IMR-90 (cell line): ENCODE measurements around the gene TLNRD1. TPM values are rescaled to one million over a fixed set of nuclear protein-coding genes. Genes with fewer than 3 reads are reported as not detected.

Experiments used
- ATAC-seq: fragments of 200-7000 bp; cut with Tn5 transposase; 2 replicates; pipeline ENCODE4 v1.9.1; 2020; ENCODE audit warnings: low read depth, mild to moderate bottlenecking, moderate library complexity
- Bru-seq: library from RNA; stranded (reverse); fragments of 400-500 nt; gene quantifications from one replicate; lab custom pipeline; 2021; lab: Mats Ljungman, UMichigan
- BruChase-seq, 2 experiments: library from RNA; stranded (reverse); fragments of 400-500 nt; gene quantifications; one replicate each; lab custom pipeline; 2021; lab: Mats Ljungman, UMichigan
- BruUV-seq: library from RNA; stranded (reverse); fragments of 400-500 nt; replicated peaks from 2 replicates; lab custom pipeline; 2021; lab: Mats Ljungman, UMichigan
- CTCF ChIA-PET: fragments of 300-600 bp; formaldehyde crosslinking; extraction: SDS; loops from one replicate; lab custom pipeline; 2021; ENCODE audit warnings: antibody characterized with exemption; lab: Yijun Ruan, JAX
- POLR2A ChIA-PET: fragments of 300-600 bp; sonication (Branson Sonifier 250); formaldehyde crosslinking; loops from one replicate; lab custom pipeline; 2022; ENCODE audit warnings: antibody characterized with exemption; ENCODE audit not compliant: unreplicated experiment; lab: Charles Lee
- DNase-seq: peaks from one replicate; pipeline ENCODE4 v3.0.0; 2013
- H2AFZ ChIP-seq: replicated peaks from 2 replicates; pipeline ENCODE3; 2013; ENCODE audit warnings: low read length, mild to moderate bottlenecking; ENCODE audit not compliant: poor library complexity
- H2AK5ac ChIP-seq: 2 replicates; pipeline ENCODE4 v1.6.1; 2013; ENCODE audit warnings: low read depth, low read length, inconsistent platforms
- H2AK9ac ChIP-seq: replicated peaks from 2 replicates; pipeline ENCODE3; 2013; ENCODE audit warnings: mild to moderate bottlenecking, low read depth, low read length, moderate library complexity; ENCODE audit not compliant: poor library complexity
- H2BK120ac ChIP-seq: 2 replicates; pipeline ENCODE4 v1.6.1; 2013; ENCODE audit warnings: low read depth, low read length, inconsistent platforms
- H2BK15ac ChIP-seq: 3 replicates; pipeline ENCODE4 v1.6.1; 2013; ENCODE audit warnings: low read depth, low read length, inconsistent platforms
- H2BK20ac ChIP-seq: 2 replicates; pipeline ENCODE4 v1.6.1; 2013; ENCODE audit warnings: low read depth, mild to moderate bottlenecking, inconsistent platforms, low read length, moderate library complexity
- H2BK5ac ChIP-seq: 2 replicates; pipeline ENCODE4 v1.6.1; 2013; ENCODE audit warnings: mild to moderate bottlenecking, low read depth, low read length, inconsistent platforms; ENCODE audit not compliant: poor library complexity, severe bottlenecking
- H3K14ac ChIP-seq: replicated peaks from 2 replicates; pipeline ENCODE4 v1.6.1; 2013; ENCODE audit warnings: low read depth, low read length, inconsistent platforms
- H3K18ac ChIP-seq: 2 replicates; pipeline ENCODE4 v1.6.1; 2013; ENCODE audit warnings: low read depth, low read length, control low read depth
- H3K23ac ChIP-seq: 2 replicates; pipeline ENCODE4 v1.6.1; 2013; ENCODE audit warnings: low read depth, low read length, inconsistent platforms
- H3K27ac ChIP-seq: 2 replicates; pipeline ENCODE4 v1.5.1; 2013; ENCODE audit warnings: mild to moderate bottlenecking, control low read depth, low read length; ENCODE audit not compliant: insufficient read depth
- H3K27me3 ChIP-seq: 2 replicates; pipeline ENCODE4 v1.6.1; 2013; ENCODE audit warnings: low read length; ENCODE audit not compliant: control insufficient read depth, insufficient read depth
- H3K36me3 ChIP-seq: 2 replicates; pipeline ENCODE4 v1.6.1; 2013; ENCODE audit warnings: low read length, mixed read lengths; ENCODE audit not compliant: control insufficient read depth, insufficient read depth
- H3K4ac ChIP-seq: 2 replicates; pipeline ENCODE4 v1.6.1; 2013; ENCODE audit warnings: low read depth, low read length, inconsistent platforms
- H3K4me1 ChIP-seq: 2 replicates; pipeline ENCODE4 v1.6.1; 2013; ENCODE audit warnings: low read length, mixed read lengths; ENCODE audit not compliant: control insufficient read depth, insufficient read depth
- H3K4me2 ChIP-seq: 2 replicates; pipeline ENCODE4 v1.6.1; 2013; ENCODE audit warnings: low read depth, mild to moderate bottlenecking, control low read depth, low read length, moderate library complexity
- H3K4me3 ChIP-seq: 2 replicates; pipeline ENCODE4 v1.5.1; 2013; ENCODE audit warnings: low read depth, mild to moderate bottlenecking, control low read depth, low read length, moderate library complexity; ENCODE audit not compliant: insufficient read depth
- H3K56ac ChIP-seq: 2 replicates; pipeline ENCODE4 v1.6.1; 2013; ENCODE audit warnings: low read length, inconsistent platforms; ENCODE audit not compliant: insufficient read depth; ENCODE audit errors: extremely low read depth
- H3K79me1 ChIP-seq, 2 experiments: 2 replicates each; pipeline ENCODE4 v1.6.1; 2013; ENCODE audit warnings: low read length in 2 of 2, inconsistent platforms in 1 of 2, low read depth in 1 of 2
- H3K9ac ChIP-seq: 2 replicates; pipeline ENCODE4 v1.6.1; 2013; ENCODE audit warnings: low read depth, low read length, control low read depth
- H3K9me1 ChIP-seq: 2 replicates; pipeline ENCODE4 v1.6.1; 2013; ENCODE audit warnings: low read length, inconsistent platforms; ENCODE audit not compliant: insufficient read depth
- H3K9me3 ChIP-seq: 2 replicates; pipeline ENCODE4 v1.6.1; 2013; ENCODE audit warnings: low read length; ENCODE audit not compliant: control insufficient read depth, insufficient read depth
- H4K20me1 ChIP-seq: 2 replicates; pipeline ENCODE4 v1.6.1; 2013; ENCODE audit warnings: low read length, inconsistent platforms; ENCODE audit not compliant: insufficient read depth
- H4K5ac ChIP-seq: 2 replicates; pipeline ENCODE4 v1.6.1; 2013; ENCODE audit warnings: mild to moderate bottlenecking, low read depth, low read length, control low read depth
- H4K8ac ChIP-seq, 2 experiments: 2 replicates each; pipeline ENCODE4 v1.6.1; 2013; ENCODE audit warnings: low read depth in 2 of 2, low read length in 2 of 2, control low read depth in 1 of 2, inconsistent platforms in 1 of 2
- H4K91ac ChIP-seq: 2 replicates; pipeline ENCODE4 v1.6.1; 2013; ENCODE audit warnings: low read depth, low read length, inconsistent platforms; ENCODE audit not compliant: insufficient read depth
- BHLHE40 ChIP-seq: fragments of 150-350 bp; IDR thresholded peaks from 2 replicates; pipeline ENCODE4 v1.6.1; 2016; ENCODE audit warnings: mild to moderate bottlenecking, low read depth, low read length
- CHD1 ChIP-seq: IDR thresholded peaks from 2 replicates; pipeline ENCODE4 v1.6.1; 2012; ENCODE audit warnings: low read depth, low read length, improper control_type of control experiment
- ELK1 ChIP-seq: fragments of 150-350 bp; IDR thresholded peaks from 2 replicates; pipeline ENCODE4 v1.6.1; 2016; ENCODE audit warnings: low read depth, mild to moderate bottlenecking, low read length, moderate library complexity, borderline replicate concordance
- FOS ChIP-seq: fragments of 150-350 bp; IDR thresholded peaks from 2 replicates; pipeline ENCODE4 v1.6.1; 2016; ENCODE audit warnings: low read depth, low read length
- MAZ ChIP-seq: IDR thresholded peaks from 2 replicates; pipeline ENCODE4 v1.6.1; 2012; ENCODE audit warnings: low read depth, mild to moderate bottlenecking, low read length, improper control_type of control experiment, moderate library complexity, borderline replicate concordance
- MXI1 ChIP-seq: IDR thresholded peaks from 2 replicates; pipeline ENCODE4 v1.6.1; 2012; ENCODE audit warnings: low read depth, mild to moderate bottlenecking, low read length, moderate library complexity, borderline replicate concordance
- NFE2L2 ChIP-seq: fragments of 150-350 bp; IDR thresholded peaks from 2 replicates; pipeline ENCODE4 v1.6.1; 2016; ENCODE audit warnings: low read depth, mild to moderate bottlenecking, low read length
- POLR2A ChIP-seq: IDR thresholded peaks from 2 replicates; pipeline ENCODE4 v1.6.1; 2012; ENCODE audit warnings: mild to moderate bottlenecking, low read depth, low read length
- RAD21 ChIP-seq: IDR thresholded peaks from 2 replicates; pipeline ENCODE4 v1.6.1; 2012; ENCODE audit warnings: low read length, improper control_type of control experiment
- RCOR1 ChIP-seq: IDR thresholded peaks from 2 replicates; pipeline ENCODE4 v1.6.1; 2012; ENCODE audit warnings: mild to moderate bottlenecking, low read length, improper control_type of control experiment; ENCODE audit not compliant: insufficient replicate concordance
- SMC3 ChIP-seq: fragments of 150-350 bp; IDR thresholded peaks from 2 replicates; pipeline ENCODE4 v1.6.1; 2016; ENCODE audit warnings: low read depth, mild to moderate bottlenecking, antibody characterized with exemption, low read length, moderate library complexity
- USF2 ChIP-seq: fragments of 150-350 bp; IDR thresholded peaks from 2 replicates; pipeline ENCODE4 v1.6.1; 2017; ENCODE audit warnings: mild to moderate bottlenecking, antibody characterized with exemption, low read length, low read depth
- WGBS, 2 experiments: methylation state at CpG; one replicate each; pipeline versions ENCODE4 v1.1.5 to v1.1.7; 2013; ENCODE audit warnings: missing lambda C conversion rate in 2 of 2; ENCODE audit not compliant: insufficient read length in 1 of 2; ENCODE audit errors: extremely low coverage in 2 of 2; 5-methylcytosine and 5-hydroxymethylcytosine counted together
- dilution Hi-C: fragments of 300-500 bp; cut with HindIII; formaldehyde crosslinking; loops from one replicate; pipeline ENCODE4 v1.14.3; 2018; ENCODE audit warnings: low sequenced_read_pairs; ENCODE audit not compliant: unreplicated experiment
- in situ Hi-C: fragments of 300-500 bp; cut with MboI; formaldehyde crosslinking; loops from 3 replicates; pipeline ENCODE4 v1.14.3; 2019; ENCODE audit warnings: low sequenced_read_pairs, inconsistent platforms, mixed read lengths
- intact Hi-C: fragments of 100-400 bp; cut with micrococcal nuclease; formaldehyde crosslinking; loops from 2 replicates; pipeline ENCODE4 v1.10.0; 2022
- long read RNA-seq: library from polyadenylated mRNA; unstranded; transcript quantifications from one replicate; pipeline ENCODE4 v2.0.0, GENCODE V29; 2021; ENCODE audit not compliant: unreplicated experiment
- polyA plus RNA-seq, 3 experiments: library from polyadenylated mRNA; depleted of rRNA; stranded (reverse); fragments of >200 nt; gene quantifications; 2 replicates each; pipeline ENCODE4 v1.2.3, GENCODE V29; 2012; ENCODE audit warnings: low replicate concordance in 1 of 3
- total RNA-seq: library from RNA; depleted of rRNA; stranded (reverse); fragments of >200 nt; gene quantifications from 2 replicates; pipeline ENCODE4 v1.2.3, GENCODE V29; 2012; rRNA removed

The TLNRD1 gene
- total RNA-seq (2.2 and 2.8 TPM in 2 replicates), polyA plus RNA-seq (2012; rRNA removed) (6.8 and 9.5 TPM in 2 replicates), Bru-seq, nascent RNA (percentile 66 among the genes with signal in this experiment), BruChase-seq, experiment 1, labeled RNA remaining after a 6-hour chase (percentile 52 among the genes with signal in this experiment), BruChase-seq, experiment 2, labeled RNA remaining after a 2-hour chase (percentile 78 among the genes with signal in this experiment)
- polyA plus RNA-seq (2012; cell fraction: cytosol; rRNA removed), result 4.7 and 12.7 TPM in 2 replicates
- polyA plus RNA-seq (2012; cell fraction: nucleus; rRNA removed; ENCODE audit: low replicate concordance), result 3.6 and 10.3 TPM in 2 replicates
- long read RNA-seq, full-length matches to known transcripts, result 10 of 10 reads
- long read RNA-seq, partial matches to known transcripts, result 0 of 10 reads
- long read RNA-seq, other reads (novel, unspliced or antisense), result 0 of 10 reads

- Histone ChIP-seq H2AFZ (peak within 1 kb of the TSS; percentile 96), H3K23ac (peak within 1 kb of the TSS; percentile 95), H3K4ac (peak within 1 kb of the TSS; percentile 87), H3K9ac (peak within 1 kb of the TSS; percentile 85), H3K4me3 (peak within 1 kb of the TSS; percentile 89), H4K20me1 (peaks cover 33% of the 10 kb centered on the region), H2BK15ac (peak within 1 kb of the TSS; percentile 1), H3K18ac (peak within 1 kb of the TSS; percentile 82), H3K36me3 (peaks cover 14% of the 10 kb centered on the region; the same call in 1 of the 2 replicates), H4K91ac (peak within 1 kb of the TSS; percentile 83), H3K79me1 (peaks cover 25 to 37% of the 10 kb centered on the region in 2 experiments), H2BK120ac (peak within 1 kb of the TSS; percentile 55), H3K27me3 (no peaks in the 10 kb centered on the region), H2AK9ac (peak within 1 kb of the TSS; percentile 97), H2BK20ac (no peak within 1 kb of the TSS), H2AK5ac (peak within 1 kb of the TSS; percentile 44), H3K4me1 (peaks cover 13% of the 10 kb centered on the region), H3K9me1 (peaks cover 3% of the 10 kb centered on the region; the same call in 1 of the 2 replicates), H3K9me3 (no peaks in the 10 kb centered on the region), H3K56ac (peak within 1 kb of the TSS; percentile 77), H2BK5ac (peak within 1 kb of the TSS; percentile 91), H3K14ac (peak within 1 kb of the TSS; percentile 92), H4K5ac (peak within 1 kb of the TSS; percentile 95), H4K8ac (peak within 1 kb of the TSS; percentile 41 to 90), H3K27ac (peak within 1 kb of the TSS; percentile 86), H3K4me2 (peak within 1 kb of the TSS; percentile 97)
- ChIA-PET POLR2A (interaction anchor here (0.6 to 1.4 kb wide), 5 partner anchors 9 to 411 kb away, joined by 3 to 12 read pairs (median 3); no protein-coding TSS in a partner anchor), CTCF (no interaction called here)
- BruUV-seq, result no TSS peak
- WGBS, 2 experiments, result 0% methylated on average over 36 of the region's 66 CpGs; no CpG with 5 or more reads in 1 of the 2 experiments
- peak; percentile 84 for ATAC-seq
- dilution Hi-C loops (no loop called here), in situ Hi-C loops (no loop called here), intact Hi-C loops (loop anchor here (2.0 to 5.0 kb wide), 2 partner anchors 97 to 266 kb away; no protein-coding TSS in a partner anchor)
- DNase-seq, result peak; percentile 92
- TF ChIP-seq NFE2L2, result no peak
- TF ChIP-seq BHLHE40, result no peak
- no peak for TF ChIP-seq ELK1
- TF ChIP-seq RAD21, result no peak
- no peak for TF ChIP-seq CHD1
- no peak for TF ChIP-seq FOS
- no peak for TF ChIP-seq SMC3
- peak; percentile 43; the same call in 1 of the 2 replicates for TF ChIP-seq MAZ
- no peak for TF ChIP-seq RCOR1
- no peak for TF ChIP-seq USF2
- TF ChIP-seq POLR2A, result peak; percentile 91
- 0 out of 2 replicates have a peak, but pooled peaks have one; percentile 23 for TF ChIP-seq MXI1
Measured at GRCh38 chr15:81000624-81001151, at the start of gene TLNRD1. TLNRD1 (plus strand) TSS chr15:81000923; CDS start chr15:81002272, 1,349 bp downstream.
